ENCODE results near the gene MTCP1. TPM values are rescaled to one million over a fixed set of nuclear protein-coding genes. Genes with fewer than 3 reads are reported as not detected.

Gene MTCP1
- total and polyA plus RNA-seq, 4 donors: 7.6 to 60.2 (median 13.6) TPM

GRCh38 chrX:155052738-155053498, 18.0 kb downstream of the MTCP1 start:
- Histone ChIP-seq H3K36me3 (ENCODE audit: control insufficient read depth in 4 of 4, insufficient read depth in 4 of 4, low read length in 4 of 4) (peaks cover 0 to 12% (median 0%) of the 10 kb centered on the region in 4 donors), H3K9me3 (ENCODE audit: control insufficient read depth in 4 of 4, insufficient read depth in 3 of 4, low read length in 3 of 4) (no peaks in the 10 kb centered on the region), H3K4me3 (no peak overlapping the region), H3K4me1 (ENCODE audit: control insufficient read depth in 5 of 5, insufficient read depth in 5 of 5, low read length in 5 of 5) (peaks cover 0 to 7% (median 0%) of the 10 kb centered on the region in 5 donors), H3K9ac (ENCODE audit: insufficient read depth in 1 of 2, low read length in 2 of 2) (no peak overlapping the region), H3K27me3 (ENCODE audit: control insufficient read depth in 3 of 3, insufficient read depth in 3 of 3, low read length in 2 of 3) (no peaks in the 10 kb centered on the region), H3K27ac (ENCODE audit: low read depth in 1 of 2, low read length in 1 of 2) (no peak overlapping the region)
- WGBS, 2 donors: 73 to 89% methylated on average over 5 of the region's 5 CpGs
- no peak for TF ChIP-seq CTCF (IDR thresholded peaks at IDR 0.05; ENCODE audit: control extremely low read depth, extremely low read depth)
- DNase-seq (no peak), ATAC-seq (ENCODE audit: insufficient read depth, low FRiP score) (no peak)

GRCh38 chrX:155048977-155049619, 21.8 kb downstream of the MTCP1 start:
- no peaks in the 10 kb centered on the region for H3K27me3 ChIP-seq (ENCODE audit: control insufficient read depth in 3 of 3, insufficient read depth in 3 of 3, low read length in 2 of 3)
- DNase-seq (peak; percentile 45 to 74 (median 67)), ATAC-seq (ENCODE audit: insufficient read depth, low FRiP score) (no peak)
- H3K9ac ChIP-seq (ENCODE audit: insufficient read depth in 1 of 2, low read length in 2 of 2): no peak overlapping the region
- H3K9me3 ChIP-seq (ENCODE audit: control insufficient read depth in 4 of 4, insufficient read depth in 3 of 4, low read length in 3 of 4): no peaks in the 10 kb centered on the region
- peaks cover 0 to 12% (median 4%) of the 10 kb centered on the region in 4 donors for H3K36me3 ChIP-seq (ENCODE audit: control insufficient read depth in 4 of 4, insufficient read depth in 4 of 4, low read length in 4 of 4)
- peak; percentile 17 for TF ChIP-seq CTCF (IDR thresholded peaks at IDR 0.05; ENCODE audit: control extremely low read depth, extremely low read depth)
- no peak overlapping the region for H3K27ac ChIP-seq (ENCODE audit: low read depth in 1 of 2, low read length in 1 of 2)
- H3K4me1 ChIP-seq (ENCODE audit: control insufficient read depth in 5 of 5, insufficient read depth in 5 of 5, low read length in 5 of 5): peaks cover 0 to 11% (median 0%) of the 10 kb centered on the region in 5 donors
- WGBS, 2 donors: 42 to 58% methylated on average over 9 of the region's 9 CpGs
- no peak overlapping the region for H3K4me3 ChIP-seq

GRCh38 chrX:155046811-155047528, 24.0 kb downstream of the MTCP1 start:
- Histone ChIP-seq H3K4me1 (ENCODE audit: control insufficient read depth in 5 of 5, insufficient read depth in 5 of 5, low read length in 5 of 5) (peaks cover 0 to 14% (median 0%) of the 10 kb centered on the region in 5 donors), H3K4me3 (no peak overlapping the region), H3K36me3 (ENCODE audit: control insufficient read depth in 4 of 4, insufficient read depth in 4 of 4, low read length in 4 of 4) (peaks cover 0 to 9% (median 4%) of the 10 kb centered on the region in 4 donors), H3K9me3 (ENCODE audit: control insufficient read depth in 4 of 4, insufficient read depth in 3 of 4, low read length in 3 of 4) (no peaks in the 10 kb centered on the region), H3K27me3 (ENCODE audit: control insufficient read depth in 3 of 3, insufficient read depth in 3 of 3, low read length in 2 of 3) (no peaks in the 10 kb centered on the region), H3K27ac (ENCODE audit: low read depth in 1 of 2, low read length in 1 of 2) (no peak overlapping the region), H3K9ac (ENCODE audit: insufficient read depth in 1 of 2, low read length in 2 of 2) (no peak overlapping the region)
- no peak for TF ChIP-seq CTCF (IDR thresholded peaks at IDR 0.05; ENCODE audit: control extremely low read depth, extremely low read depth)
- ATAC-seq (ENCODE audit: insufficient read depth, low FRiP score): no peak
- no peak for DNase-seq
- 64 to 82% methylated on average over 5 of the region's 5 CpGs for WGBS, 2 donors

Measured in lung (tissue), 12 donors.